Upper lobe of right lung (tissue), 1 donor: Measurements from ENCODE around the gene MBTPS1. TPM values are rescaled to one million over a fixed set of nuclear protein-coding genes. Genes with fewer than 3 reads are reported as not detected.

Experiments used
- ATAC-seq: fragments of 200-7000 bp; cut with Tn5 transposase; one replicate; pipeline ENCODE4 v1.9.1; 2020; ENCODE audit warnings: mild to moderate bottlenecking, moderate library complexity
- DNase-seq: peaks from one replicate; pipeline ENCODE4 v3.0.0-alpha.2; 2020
- H3K27ac ChIP-seq: fragments of 200-600 bp; one replicate; pipeline ENCODE4 v1.8.0; 2022
- H3K27me3 ChIP-seq: fragments of 200-600 bp; one replicate; pipeline ENCODE4 v1.8.0; 2022; ENCODE audit warnings: mild to moderate bottlenecking
- H3K36me3 ChIP-seq: fragments of 200-600 bp; one replicate; pipeline ENCODE4 v1.8.0; 2022
- H3K4me1 ChIP-seq: fragments of 200-600 bp; one replicate; pipeline ENCODE4 v1.8.0; 2022
- H3K4me3 ChIP-seq: fragments of 200-600 bp; one replicate; pipeline ENCODE4 v1.8.0; 2022; ENCODE audit warnings: mild to moderate bottlenecking
- H3K9me3 ChIP-seq: fragments of 200-600 bp; one replicate; pipeline ENCODE4 v1.8.0; 2022
- intact Hi-C: fragments of 100-400 bp; cut with DNase I; formaldehyde crosslinking; loops from one replicate; pipeline ENCODE4 v1.11.0; 2022
- total RNA-seq: library from RNA; stranded (reverse); fragmentation: NEBNext Ultra II Directional; extraction: Animal tissue kit (Norgen Biotek cat#: 25700); gene quantifications from one replicate; pipeline ENCODE4 v1.2.1, GENCODE V29; 2021
- TF ChIP-seq, protein P1 (sequence below): fragments of 200-600 bp; IDR thresholded peaks from one replicate; pipeline ENCODE4 v1.8.0; 2022; ENCODE audit warnings: antibody characterized with exemption
- donor health status: DM: no; HTN: yes; CAD: no; lungs with severe emphysema.

Gene MBTPS1
- total RNA-seq, 1 donor from 2014 or later = 97.5 TPM

DNA sequence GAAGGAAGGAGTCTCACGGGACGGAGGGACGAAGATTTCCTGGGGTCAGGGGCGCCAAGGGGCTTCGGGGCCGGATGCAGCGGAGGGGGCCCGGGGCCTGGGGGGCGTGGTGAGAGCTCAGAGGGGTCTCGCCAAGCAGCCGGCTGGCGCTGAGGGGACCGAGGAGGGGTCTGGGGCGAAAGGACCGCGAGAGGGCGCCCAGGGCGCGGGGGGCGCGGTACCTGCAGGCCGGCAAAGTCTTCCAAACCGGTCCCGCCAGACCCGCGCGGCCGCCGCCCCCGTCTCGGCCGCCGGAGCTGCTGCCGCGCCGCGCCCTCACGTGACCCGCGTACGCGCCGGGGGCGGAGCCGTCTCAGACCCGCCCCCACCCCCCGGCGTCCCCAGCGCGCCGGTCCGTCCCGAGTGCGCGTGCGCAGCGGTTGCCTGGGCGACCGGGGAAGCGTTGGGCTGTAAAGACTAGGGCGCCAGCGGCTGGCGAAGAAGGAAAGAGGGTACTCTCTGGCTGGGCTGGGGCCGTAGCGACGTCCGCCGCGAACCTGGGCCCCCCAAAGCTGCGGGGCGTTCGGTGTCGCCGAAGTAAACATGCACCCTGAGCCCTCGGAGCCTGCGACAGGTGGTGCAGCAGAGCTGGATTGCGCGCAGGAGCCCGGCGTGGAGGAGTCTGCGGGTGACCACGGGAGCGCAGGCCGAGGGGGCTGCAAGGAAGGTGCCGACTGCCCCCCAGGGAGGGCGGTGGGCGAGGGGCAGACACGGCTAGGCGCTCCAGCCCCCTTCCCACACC lies 28.3 kb upstream of the MBTPS1 start, which contains the start of the genes DNAAF1 and HSDL1:
TSS of gene DNAAF1 (plus strand) at position 450 of the 781 bp plus-strand sequence. CDS start at position 583, 133 bp downstream.
TSS of gene HSDL1 (minus strand) at position 319 of the 781 bp plus-strand sequence. CDS start 13,856 bp downstream, outside the sequence.
- Histone ChIP-seq H3K4me3 (peak within 1 kb of the TSS; percentile 86), H3K4me1 (peaks cover 5% of the 10 kb centered on the region), H3K27me3 (no peaks in the 10 kb centered on the region), H3K9me3 (no peaks in the 10 kb centered on the region), H3K36me3 (no peaks in the 10 kb centered on the region), H3K27ac (peak within 1 kb of the TSS; percentile 66)
- intact Hi-C loops = no loop called here
- ATAC-seq (peak; percentile 98), DNase-seq (peak; percentile 95)
- TF ChIP-seq, protein P1, sequence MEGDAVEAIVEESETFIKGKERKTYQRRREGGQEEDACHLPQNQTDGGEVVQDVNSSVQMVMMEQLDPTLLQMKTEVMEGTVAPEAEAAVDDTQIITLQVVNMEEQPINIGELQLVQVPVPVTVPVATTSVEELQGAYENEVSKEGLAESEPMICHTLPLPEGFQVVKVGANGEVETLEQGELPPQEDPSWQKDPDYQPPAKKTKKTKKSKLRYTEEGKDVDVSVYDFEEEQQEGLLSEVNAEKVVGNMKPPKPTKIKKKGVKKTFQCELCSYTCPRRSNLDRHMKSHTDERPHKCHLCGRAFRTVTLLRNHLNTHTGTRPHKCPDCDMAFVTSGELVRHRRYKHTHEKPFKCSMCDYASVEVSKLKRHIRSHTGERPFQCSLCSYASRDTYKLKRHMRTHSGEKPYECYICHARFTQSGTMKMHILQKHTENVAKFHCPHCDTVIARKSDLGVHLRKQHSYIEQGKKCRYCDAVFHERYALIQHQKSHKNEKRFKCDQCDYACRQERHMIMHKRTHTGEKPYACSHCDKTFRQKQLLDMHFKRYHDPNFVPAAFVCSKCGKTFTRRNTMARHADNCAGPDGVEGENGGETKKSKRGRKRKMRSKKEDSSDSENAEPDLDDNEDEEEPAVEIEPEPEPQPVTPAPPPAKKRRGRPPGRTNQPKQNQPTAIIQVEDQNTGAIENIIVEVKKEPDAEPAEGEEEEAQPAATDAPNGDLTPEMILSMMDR = peak; percentile 19

DNA sequence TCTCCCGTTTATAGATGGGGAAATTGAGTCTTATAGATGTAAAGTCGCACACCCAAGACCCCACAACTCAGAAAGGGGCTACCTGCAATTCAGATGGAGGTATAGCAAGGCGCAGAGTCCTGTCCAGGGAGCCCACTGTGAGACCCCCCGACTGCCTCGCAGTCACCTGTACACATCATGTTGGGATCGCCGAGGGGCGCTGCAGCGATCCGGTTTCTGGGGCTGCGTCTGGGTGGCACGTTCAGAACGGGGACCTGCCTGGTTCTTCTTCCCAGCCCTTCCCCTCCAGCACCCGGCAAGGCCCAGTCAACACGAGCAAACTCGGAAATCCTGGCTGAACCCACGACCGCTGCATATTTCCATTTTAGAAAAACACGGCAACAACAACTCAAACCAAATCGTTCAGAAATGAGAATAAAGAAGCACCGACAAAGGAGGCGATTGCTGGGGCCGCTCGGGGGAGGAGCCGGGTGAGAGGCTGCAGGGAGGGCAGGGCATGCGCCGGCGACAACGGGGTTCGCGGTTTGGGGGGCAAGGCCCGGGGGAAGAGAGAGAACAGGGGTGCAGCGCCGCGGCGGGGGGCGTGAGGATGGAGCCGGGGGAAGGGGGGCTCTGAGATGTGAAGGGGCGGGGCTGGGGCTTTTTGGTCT lies 27.6 kb upstream of the MBTPS1 start:
- Histone ChIP-seq H3K4me3 (peak overlapping the region; percentile 86), H3K27me3 (no peaks in the 10 kb centered on the region), H3K27ac (peak overlapping the region; percentile 66), H3K36me3 (no peaks in the 10 kb centered on the region), H3K4me1 (peaks cover 5% of the 10 kb centered on the region), H3K9me3 (no peaks in the 10 kb centered on the region)
- ATAC-seq = peak; percentile 48
- peak; percentile 76 for DNase-seq
- intact Hi-C loops = no loop called here
- TF ChIP-seq, protein P1 = no peak

DNA sequence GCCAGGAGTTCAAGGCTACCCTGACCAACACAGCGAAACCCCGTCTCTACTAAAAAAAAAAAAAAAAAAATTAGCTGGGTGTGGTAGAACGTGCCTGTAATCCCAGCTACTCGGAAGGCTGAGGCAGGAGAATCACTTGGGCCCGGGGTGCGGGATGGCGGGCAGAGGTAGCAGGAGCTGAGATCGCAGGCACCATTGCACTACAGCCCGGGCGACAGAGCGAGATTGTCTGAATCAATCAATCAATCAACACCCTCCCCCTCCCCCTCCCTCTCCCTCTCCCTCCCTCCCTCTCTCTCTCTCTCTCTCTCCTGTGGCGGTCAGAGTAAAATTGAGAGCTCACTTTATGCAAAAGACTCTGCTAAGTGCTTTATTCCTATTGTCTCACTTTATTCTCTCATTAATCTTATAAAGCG lies 27.1 kb upstream of the MBTPS1 start:
- TF ChIP-seq, protein P1 = no peak
- ATAC-seq = no peak
- Histone ChIP-seq H3K9me3 (no peaks in the 10 kb centered on the region), H3K4me3 (peak overlapping the region; percentile 86), H3K36me3 (no peaks in the 10 kb centered on the region), H3K27me3 (no peaks in the 10 kb centered on the region), H3K4me1 (peaks cover 5% of the 10 kb centered on the region), H3K27ac (no peak overlapping the region)
- intact Hi-C loops = no loop called here
- no peak for DNase-seq

DNA sequence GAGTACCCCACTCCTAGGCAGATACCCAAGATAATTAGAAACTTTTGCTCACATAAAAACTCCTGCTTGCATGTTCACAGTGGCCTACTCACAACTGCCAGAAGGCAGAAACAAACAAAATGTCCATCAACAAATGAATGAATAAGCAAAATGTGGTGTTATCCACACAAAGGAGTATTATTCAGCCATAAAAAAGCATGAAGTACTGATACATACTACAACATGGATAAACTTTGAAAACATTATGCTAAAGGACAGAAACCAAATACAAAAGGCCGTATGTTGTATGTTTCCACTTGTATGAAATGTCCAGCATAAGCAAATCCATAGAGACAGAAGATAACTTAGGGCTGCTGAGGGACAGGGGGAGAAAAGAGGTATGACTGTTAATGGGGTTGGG lies 26.3 kb upstream of the MBTPS1 start:
- Histone ChIP-seq H3K4me1 (peaks cover 5% of the 10 kb centered on the region), H3K27me3 (no peaks in the 10 kb centered on the region), H3K9me3 (no peaks in the 10 kb centered on the region), H3K36me3 (no peaks in the 10 kb centered on the region), H3K4me3 (no peak overlapping the region), H3K27ac (no peak overlapping the region)
- DNase-seq (no peak), ATAC-seq (no peak)
- intact Hi-C loops = no loop called here
- TF ChIP-seq, protein P1 = no peak

DNA sequence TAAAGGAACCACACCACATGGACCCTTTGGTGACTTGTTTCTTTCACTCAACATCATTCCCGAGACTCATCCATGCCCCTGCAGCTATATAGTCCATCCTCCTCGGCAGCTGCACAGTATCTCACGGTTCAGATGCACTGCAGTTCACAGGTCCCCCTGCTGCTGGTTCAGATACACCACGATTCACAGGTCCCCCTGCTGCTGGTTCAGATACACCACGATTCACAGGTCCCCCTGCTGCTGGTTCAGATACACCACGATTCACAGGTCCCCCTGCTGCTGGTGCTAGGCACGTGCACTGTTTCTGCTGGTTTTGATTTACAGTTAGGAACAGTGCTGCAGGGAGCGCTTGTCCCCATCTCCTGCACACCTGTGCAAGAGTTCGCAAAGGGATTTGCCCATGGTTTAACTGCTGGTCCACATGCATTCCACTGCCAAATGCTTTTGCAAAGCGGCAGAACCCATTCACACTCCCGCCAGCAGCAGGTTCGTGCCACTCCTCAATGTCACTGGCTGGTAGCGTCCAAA lies 24.5 kb upstream of the MBTPS1 start:
- ATAC-seq (no peak), DNase-seq (no peak)
- intact Hi-C loops = no loop called here
- Histone ChIP-seq H3K4me3 (no peak overlapping the region), H3K27ac (no peak overlapping the region), H3K4me1 (peaks cover 5% of the 10 kb centered on the region), H3K27me3 (no peaks in the 10 kb centered on the region), H3K36me3 (no peaks in the 10 kb centered on the region), H3K9me3 (no peaks in the 10 kb centered on the region)
- TF ChIP-seq, protein P1 = no peak
